ENCODE data around the gene EEIG1. TPM values are rescaled to one million over a fixed set of nuclear protein-coding genes. Genes with fewer than 3 reads are reported as not detected.

EEIG1 gene
- polyA plus RNA-seq, 1 donor (not counting 4 experiments of a cell fraction or from before 2014, with no cell fraction given), result 3.7 TPM

GRCh38 chr9:127977884-127978647 is 2.7 kb downstream of the EEIG1 start:
- dilution Hi-C loops (cut with MboI; ENCODE audit: extremely low pct_ligation_motif_present, low sequenced_read_pairs), result no loop called here
- Histone ChIP-seq H3K36me3 (ENCODE audit: control insufficient read depth in 2 of 2, extremely low read depth in 1 of 2, insufficient read depth in 2 of 2, low read length in 2 of 2) (peaks cover 0 to 4% of the 10 kb centered on the region in 2 experiments), H3K4me1 (ENCODE audit: control insufficient read depth, extremely low read depth, insufficient read depth, low read length) (peaks cover 25% of the 10 kb centered on the region), H3K9me3 (ENCODE audit: control insufficient read depth, low read depth, low read length) (no peaks in the 10 kb centered on the region), H3K27ac (ENCODE audit: control insufficient read depth, insufficient read depth, low read length) (no peak overlapping the region), H3K79me2 (ENCODE audit: control insufficient read depth, insufficient read depth, low read length) (peaks cover 36% of the 10 kb centered on the region), H3K9me1 (ENCODE audit: control insufficient read depth, extremely low read depth, insufficient read depth, low read length) (no peaks in the 10 kb centered on the region), H2AFZ (ENCODE audit: control insufficient read depth, low read length) (no peak overlapping the region), H3K9ac (ENCODE audit: control insufficient read depth, extremely low read depth, insufficient read depth, low read length) (peak overlapping the region; percentile 3), H4K20me1 (ENCODE audit: control insufficient read depth, extremely low read depth, insufficient read depth, low read length) (no peaks in the 10 kb centered on the region), H3K4me2 (ENCODE audit: control insufficient read depth, extremely low read depth, insufficient read depth, low read depth, low read length) (peak overlapping the region; percentile 65), H3K4me3 (ENCODE audit: control insufficient read depth in 2 of 3, extremely low read depth in 1 of 3, insufficient read depth in 2 of 3, low read depth in 1 of 3, low read length in 3 of 3) (peak overlapping the region in 2 of 3 experiments; percentile 4 to 27), H3K27me3 (ENCODE audit: control insufficient read depth, extremely low read depth, insufficient read depth, low read length) (no peaks in the 10 kb centered on the region)
- FAIRE-seq, result no peak
- DNase-seq (ENCODE audit: low read depth, low spot score), result no peak
- TF ChIP-seq EZH2 (IDR thresholded peaks at IDR 0.05; ENCODE audit: low read length) (no peak), CTCF (optimal IDR thresholded peaks at IDR 0.05 in 1 of 3, IDR thresholded peaks at IDR 0.05 in 1 of 3, conservative IDR thresholded peaks at IDR 0.05 in 1 of 3; ENCODE audit: extremely low read depth in 1 of 3, insufficient read depth in 2 of 3, low read length in 3 of 3) (peak in 1 of 3 experiments; percentile 8)

- FAIRE-seq, result no peak
- Histone ChIP-seq H4K20me1 (ENCODE audit: control insufficient read depth, extremely low read depth, insufficient read depth, low read length) (no peaks in the 10 kb centered on the region), H3K27me3 (ENCODE audit: control insufficient read depth, extremely low read depth, insufficient read depth, low read length) (no peaks in the 10 kb centered on the region), H3K27ac (ENCODE audit: control insufficient read depth, insufficient read depth, low read length) (no peak overlapping the region), H3K4me1 (ENCODE audit: control insufficient read depth, extremely low read depth, insufficient read depth, low read length) (peaks cover 25% of the 10 kb centered on the region), H3K9me1 (ENCODE audit: control insufficient read depth, extremely low read depth, insufficient read depth, low read length) (no peaks in the 10 kb centered on the region), H3K36me3 (ENCODE audit: control insufficient read depth in 2 of 2, extremely low read depth in 1 of 2, insufficient read depth in 2 of 2, low read length in 2 of 2) (peaks cover 0 to 4% of the 10 kb centered on the region in 2 experiments), H3K4me2 (ENCODE audit: control insufficient read depth, extremely low read depth, insufficient read depth, low read depth, low read length) (peak overlapping the region; percentile 65), H3K9ac (ENCODE audit: control insufficient read depth, extremely low read depth, insufficient read depth, low read length) (no peak overlapping the region), H3K79me2 (ENCODE audit: control insufficient read depth, insufficient read depth, low read length) (peaks cover 38% of the 10 kb centered on the region), H2AFZ (ENCODE audit: control insufficient read depth, low read length) (no peak overlapping the region), H3K9me3 (ENCODE audit: control insufficient read depth, low read depth, low read length) (no peaks in the 10 kb centered on the region), H3K4me3 (ENCODE audit: control insufficient read depth in 2 of 3, extremely low read depth in 1 of 3, insufficient read depth in 2 of 3, low read depth in 1 of 3, low read length in 3 of 3) (no peak overlapping the region)
- dilution Hi-C loops (cut with MboI; ENCODE audit: extremely low pct_ligation_motif_present, low sequenced_read_pairs), result no loop called here
- no peak for DNase-seq (ENCODE audit: low read depth, low spot score)
- TF ChIP-seq CTCF (optimal IDR thresholded peaks at IDR 0.05 in 1 of 3, IDR thresholded peaks at IDR 0.05 in 1 of 3, conservative IDR thresholded peaks at IDR 0.05 in 1 of 3; ENCODE audit: extremely low read depth in 1 of 3, insufficient read depth in 2 of 3, low read length in 3 of 3) (no peak), EZH2 (IDR thresholded peaks at IDR 0.05; ENCODE audit: low read length) (no peak)
Observed at GRCh38 chr9:127977009-127977883, 3.5 kb downstream of the EEIG1 start.
